Measurements from ENCODE around the gene NEK1. TPM values are rescaled to one million over a fixed set of nuclear protein-coding genes. Genes with fewer than 3 reads are reported as not detected.

NEK1 gene
- total RNA-seq, 2 experiments from 2014 or later: 7.4 to 26.2 TPM

DNA sequence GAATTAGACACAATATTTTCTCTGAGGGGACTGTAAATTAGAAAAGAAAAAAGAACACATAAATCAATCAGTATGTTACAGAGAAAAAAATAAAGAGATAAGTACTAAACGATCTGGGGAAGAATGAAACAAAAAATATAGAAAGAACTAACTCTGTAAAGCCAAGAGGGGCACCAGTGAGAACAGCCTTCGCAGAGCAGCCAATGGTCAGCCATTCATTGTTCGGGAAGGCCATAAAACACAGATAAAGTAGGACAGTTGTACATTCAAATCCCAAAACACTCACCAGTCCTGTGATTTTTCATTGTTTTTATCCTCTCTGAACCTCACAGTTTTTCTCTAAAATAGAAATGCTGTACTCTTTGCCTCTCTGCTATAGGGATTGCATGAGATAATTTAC is 127.9 kb downstream of the NEK1 start:
- ChIA-PET CTCF (ENCODE audit: unreplicated experiment) (no interaction called here), POLR2A (no interaction called here)
- Histone ChIP-seq H3K79me2 (ENCODE audit: insufficient read depth, low read depth, low read length) (no peaks in the 10 kb centered on the region), H3K27ac (ENCODE audit: low read depth, low read length, poor library complexity, severe bottlenecking) (no peak overlapping the region), H3K36me3 (ENCODE audit: insufficient read depth, low read length) (no peaks in the 10 kb centered on the region), H3K4me2 (ENCODE audit: low read length) (no peak overlapping the region), H2AFZ (ENCODE audit: low read length) (no peak overlapping the region), H3K4me3 (ENCODE audit: low read depth, low read length, poor library complexity, severe bottlenecking) (no peak overlapping the region), H3K9me3 (ENCODE audit: low read length) (no peaks in the 10 kb centered on the region), H4K20me1 (ENCODE audit: insufficient read depth, low read length) (no peaks in the 10 kb centered on the region), H3K9me2 (ENCODE audit: insufficient read depth, low read length) (no peaks in the 10 kb centered on the region), H3K4me1 (ENCODE audit: insufficient read depth, low read length, poor library complexity, severe bottlenecking) (no peaks in the 10 kb centered on the region)
- intact Hi-C loops (cut with micrococcal nuclease; ENCODE audit: unreplicated experiment): no loop called here
- no peak for TF ChIP-seq EZH2phosphoT487 (IDR thresholded peaks at IDR 0.05; ENCODE audit: borderline replicate concordance, low read depth, low read length)
- TF ChIP-seq, protein P1, sequence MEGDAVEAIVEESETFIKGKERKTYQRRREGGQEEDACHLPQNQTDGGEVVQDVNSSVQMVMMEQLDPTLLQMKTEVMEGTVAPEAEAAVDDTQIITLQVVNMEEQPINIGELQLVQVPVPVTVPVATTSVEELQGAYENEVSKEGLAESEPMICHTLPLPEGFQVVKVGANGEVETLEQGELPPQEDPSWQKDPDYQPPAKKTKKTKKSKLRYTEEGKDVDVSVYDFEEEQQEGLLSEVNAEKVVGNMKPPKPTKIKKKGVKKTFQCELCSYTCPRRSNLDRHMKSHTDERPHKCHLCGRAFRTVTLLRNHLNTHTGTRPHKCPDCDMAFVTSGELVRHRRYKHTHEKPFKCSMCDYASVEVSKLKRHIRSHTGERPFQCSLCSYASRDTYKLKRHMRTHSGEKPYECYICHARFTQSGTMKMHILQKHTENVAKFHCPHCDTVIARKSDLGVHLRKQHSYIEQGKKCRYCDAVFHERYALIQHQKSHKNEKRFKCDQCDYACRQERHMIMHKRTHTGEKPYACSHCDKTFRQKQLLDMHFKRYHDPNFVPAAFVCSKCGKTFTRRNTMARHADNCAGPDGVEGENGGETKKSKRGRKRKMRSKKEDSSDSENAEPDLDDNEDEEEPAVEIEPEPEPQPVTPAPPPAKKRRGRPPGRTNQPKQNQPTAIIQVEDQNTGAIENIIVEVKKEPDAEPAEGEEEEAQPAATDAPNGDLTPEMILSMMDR (conservative IDR thresholded peaks at IDR 0.05; ENCODE audit: low read length): no peak
- BruUV-seq (replicated peaks): no TSS peak
- no peak for DNase-seq (ENCODE audit: low spot score)

DNA sequence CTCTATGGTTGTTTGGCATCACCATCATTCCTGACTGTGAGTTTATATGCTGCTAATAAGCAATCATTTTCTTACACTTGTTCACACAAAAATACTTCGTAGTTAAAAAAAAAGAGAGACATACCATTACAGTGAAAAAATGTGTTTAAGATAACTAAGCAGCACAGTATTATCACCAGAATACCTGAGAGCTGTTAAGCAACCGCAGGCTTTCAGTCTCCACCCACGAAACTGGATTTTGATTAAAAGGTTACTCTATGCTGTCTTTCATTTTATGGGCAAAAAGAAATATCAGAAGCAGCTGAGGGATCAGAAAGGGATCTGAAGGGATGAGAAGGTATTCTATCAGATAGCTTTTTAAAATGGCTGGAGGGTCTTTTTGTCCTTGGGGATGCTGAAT is 148.3 kb downstream of the NEK1 start:
- Histone ChIP-seq H3K9me3 (ENCODE audit: low read length) (no peaks in the 10 kb centered on the region), H3K79me2 (ENCODE audit: insufficient read depth, low read depth, low read length) (no peaks in the 10 kb centered on the region), H3K4me2 (ENCODE audit: low read length) (no peak overlapping the region), H3K36me3 (ENCODE audit: insufficient read depth, low read length) (peaks cover 19% of the 10 kb centered on the region), H4K20me1 (ENCODE audit: insufficient read depth, low read length) (no peaks in the 10 kb centered on the region), H3K9me2 (ENCODE audit: insufficient read depth, low read length) (no peaks in the 10 kb centered on the region), H3K27ac (ENCODE audit: low read depth, low read length, poor library complexity, severe bottlenecking) (no peak overlapping the region), H2AFZ (ENCODE audit: low read length) (no peak overlapping the region), H3K4me1 (ENCODE audit: insufficient read depth, low read length, poor library complexity, severe bottlenecking) (no peaks in the 10 kb centered on the region), H3K4me3 (ENCODE audit: low read depth, low read length, poor library complexity, severe bottlenecking) (no peak overlapping the region)
- no TSS peak for BruUV-seq (replicated peaks)
- no peak for TF ChIP-seq EZH2phosphoT487 (IDR thresholded peaks at IDR 0.05; ENCODE audit: borderline replicate concordance, low read depth, low read length)
- TF ChIP-seq, protein P1 (conservative IDR thresholded peaks at IDR 0.05; ENCODE audit: low read length): no peak
- CTCF ChIA-PET (ENCODE audit: unreplicated experiment): no interaction called here
- intact Hi-C loops (cut with micrococcal nuclease; ENCODE audit: unreplicated experiment): no loop called here
- DNase-seq (ENCODE audit: low spot score): no peak
- POLR2A ChIA-PET: interaction anchor here (0.6 kb wide), 1 partner anchor 263 kb away, joined by 3 read pairs; no protein-coding TSS in a partner anchor

DNA sequence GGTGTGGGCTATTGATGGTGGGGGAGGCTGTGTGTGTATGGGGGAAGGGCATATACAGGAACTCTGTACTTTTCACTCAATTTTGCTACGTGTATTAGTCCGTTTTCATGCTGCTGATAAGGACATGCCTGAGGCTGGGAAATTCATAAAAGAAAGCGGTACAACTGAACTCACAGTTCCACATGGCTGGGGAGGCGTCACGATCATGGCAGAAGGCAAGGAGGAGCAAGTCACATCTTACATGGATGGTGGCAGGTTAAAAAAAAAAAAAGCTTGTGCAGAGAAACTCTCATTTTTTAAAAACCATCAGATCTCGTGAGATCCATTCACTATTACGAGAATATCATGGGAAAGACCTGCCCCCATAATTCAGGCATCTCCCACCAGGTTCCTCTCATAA is 152.3 kb downstream of the NEK1 start:
- no peaks in the 10 kb centered on the region for H3K4me1 ChIP-seq (ENCODE audit: insufficient read depth, low read length, poor library complexity, severe bottlenecking)
- H3K4me3 ChIP-seq (ENCODE audit: low read depth, low read length, poor library complexity, severe bottlenecking): no peak overlapping the region
- no peak for DNase-seq (ENCODE audit: low spot score)
- POLR2A ChIA-PET: interaction anchor here (0.7 to 0.9 kb wide), 2 partner anchors 13 to 1642 kb away, joined by 3 to 4 read pairs; no protein-coding TSS in a partner anchor
- BruUV-seq (replicated peaks): no TSS peak
- no peak overlapping the region for H2AFZ ChIP-seq (ENCODE audit: low read length)
- no peak overlapping the region for H3K4me2 ChIP-seq (ENCODE audit: low read length)
- no peak overlapping the region for H3K27ac ChIP-seq (ENCODE audit: low read depth, low read length, poor library complexity, severe bottlenecking)
- TF ChIP-seq, protein P1 (conservative IDR thresholded peaks at IDR 0.05; ENCODE audit: low read length): no peak
- no peak for TF ChIP-seq EZH2phosphoT487 (IDR thresholded peaks at IDR 0.05; ENCODE audit: borderline replicate concordance, low read depth, low read length)
- H4K20me1 ChIP-seq (ENCODE audit: insufficient read depth, low read length): no peaks in the 10 kb centered on the region
- CTCF ChIA-PET (ENCODE audit: unreplicated experiment): no interaction called here
- intact Hi-C loops (cut with micrococcal nuclease; ENCODE audit: unreplicated experiment): no loop called here
- H3K36me3 ChIP-seq (ENCODE audit: insufficient read depth, low read length): peaks cover 19% of the 10 kb centered on the region
- H3K79me2 ChIP-seq (ENCODE audit: insufficient read depth, low read depth, low read length): no peaks in the 10 kb centered on the region
- H3K9me3 ChIP-seq (ENCODE audit: low read length): no peaks in the 10 kb centered on the region
- H3K9me2 ChIP-seq (ENCODE audit: insufficient read depth, low read length): no peaks in the 10 kb centered on the region
